GM19238 (cell line): ENCODE results near the gene CGB2.
"Not testable (repeated sequence)": the region's sequence is repeated elsewhere in the genome, so short reads cannot be mapped to it uniquely, and the experiment has no call there.

Experiments
- DNase-seq: peaks from one replicate; pipeline ENCODE4 v3.0.0; 2011; ENCODE audit warnings: low spot score; ENCODE audit not compliant: insufficient read length

CGB2 gene

GRCh38 chr19:49031642-49032301 is at the start of gene CGB2:
Gene CGB2, plus strand, starts transcription at chr19:49031890. Its CDS starts 206 bp downstream, at chr19:49032096.
- DNase-seq = not testable (repeated sequence)

GRCh38 chr19:48982280-48982679 is 49.4 kb upstream of the CGB2 start:
- no peak for DNase-seq

- no peak for DNase-seq
These were observed 46.0 kb upstream of the CGB2 start for GRCh38 chr19:48985711-48986110.

- no peak for DNase-seq
These were observed 45.5 kb upstream of the CGB2 start for GRCh38 chr19:48986211-48986610.

GRCh38 chr19:48987323-48987722 is 44.4 kb upstream of the CGB2 start:
- DNase-seq = no peak

GRCh38 chr19:48988286-48988685 is 43.4 kb upstream of the CGB2 start:
- DNase-seq = no peak

GRCh38 chr19:48988860-48989259 is 42.8 kb upstream of the CGB2 start:
- no peak for DNase-seq

- no peak for DNase-seq
These were observed 41.9 kb upstream of the CGB2 start for GRCh38 chr19:48989701-48990291.

- no peak for DNase-seq
These were observed 41.3 kb upstream of the CGB2 start for GRCh38 chr19:48990400-48990799.

GRCh38 chr19:48991011-48991609 is 40.6 kb upstream of the CGB2 start:
- no peak for DNase-seq

GRCh38 chr19:48991873-48992580 is 39.7 kb upstream of the CGB2 start:
- DNase-seq = no peak

- no peak for DNase-seq
These were observed 39.0 kb upstream of the CGB2 start for GRCh38 chr19:48992581-48993174.

GRCh38 chr19:48993175-48994034 is 38.3 kb upstream of the CGB2 start, which contains the start of the genes GYS1 and RUVBL2:
Gene GYS1, minus strand, starts transcription at chr19:48993309. Its CDS starts 197 bp downstream, at chr19:48993112.
Gene RUVBL2, plus strand, starts transcription at chr19:48993887. Its CDS starts 25 bp downstream, at chr19:48993912.
- DNase-seq = peak; percentile 98

GRCh38 chr19:48994035-48994386 is 37.7 kb upstream of the CGB2 start:
- no peak for DNase-seq

- DNase-seq = no peak
These were observed 33.7 kb upstream of the CGB2 start for GRCh38 chr19:48997972-48998371.

GRCh38 chr19:48999481-49000325 is 32.0 kb upstream of the CGB2 start:
- DNase-seq = no peak

GRCh38 chr19:49004133-49004532 is 27.6 kb upstream of the CGB2 start:
- no peak for DNase-seq

- DNase-seq = no peak
These were observed 26.6 kb upstream of the CGB2 start for GRCh38 chr19:49004964-49005614.

GRCh38 chr19:49006905-49007304 is 24.8 kb upstream of the CGB2 start:
- DNase-seq = no peak
